Forelimb muscle (tissue), 1 donor: ENCODE data around the gene PNPLA3. TPM values are rescaled to one million over a fixed set of nuclear protein-coding genes. Genes with fewer than 3 reads are reported as not detected.

ENCODE experiments used
- DNase-seq: peaks from one replicate; pipeline ENCODE4 v3.0.0-alpha.2; 2013; ENCODE audit warnings: low read depth
- polyA plus RNA-seq: library from polyadenylated mRNA; unstranded; fragments of 120-200 nt; gene quantifications from one replicate; pipeline ENCODE4 v1.2.1, GENCODE V29; 2013; ENCODE audit not compliant: insufficient read length

Gene PNPLA3
- polyA plus RNA-seq, 1 donor: 0.43 TPM

GRCh38 chr22:43922123-43922522 lies 1.5 kb upstream of the PNPLA3 start:
- DNase-seq: no peak

GRCh38 chr22:43923191-43923590 lies 414 bp upstream of the PNPLA3 start:
- DNase-seq: no peak

- no peak for DNase-seq
These were observed 1.3 kb downstream of the PNPLA3 start for GRCh38 chr22:43924877-43925276.

GRCh38 chr22:43925433-43926348 lies 2.1 kb downstream of the PNPLA3 start:
- DNase-seq: no peak

GRCh38 chr22:43926349-43926710 lies 2.7 kb downstream of the PNPLA3 start:
- no peak for DNase-seq

- DNase-seq: no peak
These were observed 4.9 kb downstream of the PNPLA3 start for GRCh38 chr22:43928468-43928867.

- no peak for DNase-seq
These were observed 5.3 kb downstream of the PNPLA3 start for GRCh38 chr22:43928908-43929307.

GRCh38 chr22:43931771-43932170 lies 8.2 kb downstream of the PNPLA3 start:
- no peak for DNase-seq

GRCh38 chr22:43941449-43941848 lies 17.8 kb downstream of the PNPLA3 start:
- no peak for DNase-seq

GRCh38 chr22:43944670-43945430 lies 21.2 kb downstream of the PNPLA3 start:
- DNase-seq: no peak

- no peak for DNase-seq
These were observed 22.2 kb downstream of the PNPLA3 start for GRCh38 chr22:43945632-43946383.

GRCh38 chr22:43946384-43946667 lies 22.7 kb downstream of the PNPLA3 start:
- no peak for DNase-seq

GRCh38 chr22:43948836-43949406 lies 25.3 kb downstream of the PNPLA3 start:
- DNase-seq: no peak

- no peak for DNase-seq
These were observed 27.8 kb downstream of the PNPLA3 start for GRCh38 chr22:43951391-43951790.

- DNase-seq: no peak
These were observed 28.4 kb downstream of the PNPLA3 start for GRCh38 chr22:43951966-43952365.

- no peak for DNase-seq
These were observed 30.6 kb downstream of the PNPLA3 start for GRCh38 chr22:43953988-43954785.

GRCh38 chr22:43955040-43955882 lies 31.7 kb downstream of the PNPLA3 start, which contains the start of gene SAMM50:
TSS of gene SAMM50 (plus strand) at chr22:43955442. CDS start at chr22:43955578, 136 bp downstream.
- DNase-seq: peak; percentile 61

GRCh38 chr22:43955883-43956782 lies 32.5 kb downstream of the PNPLA3 start:
- no peak for DNase-seq
